T-helper 2 cell (primary cell): Measurements from ENCODE around the gene OR1K1.
"Not testable (repeated sequence)": the region's sequence is repeated elsewhere in the genome, so short reads cannot be mapped to it uniquely, and the experiment has no call there.

Source experiments
- DNase-seq, 5 experiments: peaks; one replicate each; pipeline versions ENCODE4 v3.0.0 to v3.0.0-alpha.2; 2012 to 2022

Gene OR1K1

DNA sequence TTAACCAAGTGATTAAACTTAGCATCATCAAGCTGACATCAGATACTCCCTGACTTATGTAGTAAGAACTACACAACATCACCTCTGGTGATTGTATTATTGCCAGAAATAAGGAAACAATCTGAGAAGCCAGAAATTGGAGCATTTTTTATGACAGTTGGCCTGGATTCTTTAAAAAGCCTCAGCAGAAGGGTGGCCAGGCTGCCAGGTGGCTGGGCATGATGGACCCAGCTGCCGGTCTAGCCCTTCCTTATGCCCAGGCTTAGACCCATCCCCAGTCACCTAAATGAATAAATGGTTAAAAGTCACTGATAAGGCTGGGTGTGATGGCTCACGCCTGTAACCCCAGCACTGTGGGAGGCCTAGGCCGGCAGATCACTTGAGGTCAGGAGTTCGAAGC is 12.8 kb downstream of the OR1K1 start:
- no peak for DNase-seq

DNA sequence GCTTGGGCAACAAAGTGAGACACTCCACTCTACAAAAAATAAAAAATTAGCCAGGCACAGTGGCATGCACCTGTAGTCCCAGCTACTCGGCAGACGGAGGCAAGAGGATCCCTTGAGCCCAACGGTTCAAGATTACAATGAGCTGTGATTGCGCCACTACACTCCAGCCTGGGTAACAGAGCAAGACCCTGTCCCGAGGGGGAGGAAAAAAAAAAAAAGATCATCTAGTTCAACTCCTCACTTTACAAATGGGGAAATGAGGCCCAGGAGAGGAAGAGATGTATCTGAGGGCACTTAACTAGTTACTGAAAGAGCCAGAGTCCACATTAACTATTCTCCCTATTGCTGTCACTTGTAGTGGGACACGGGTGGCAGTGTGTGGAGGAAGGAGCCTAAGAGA is 14.6 kb downstream of the OR1K1 start:
- DNase-seq, result no peak

DNA sequence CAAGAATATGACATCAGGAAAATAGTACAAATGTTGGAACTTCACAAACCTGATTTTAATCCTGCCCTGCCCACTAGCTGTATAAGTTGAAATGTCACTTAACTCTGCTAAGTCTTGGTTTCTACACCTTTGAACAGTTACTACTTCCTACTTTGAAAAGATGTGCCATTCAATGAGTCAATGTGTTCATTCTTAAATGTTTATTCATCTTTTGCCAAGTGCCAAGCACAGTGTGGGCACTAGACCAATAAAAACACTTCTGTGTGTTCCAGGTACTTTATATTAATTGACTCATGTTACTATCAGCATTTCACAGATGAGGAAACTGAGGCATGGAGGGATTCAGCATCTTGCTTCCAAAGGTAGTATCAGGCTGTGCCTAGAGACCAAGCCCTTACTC is 15.6 kb downstream of the OR1K1 start:
- DNase-seq, result no peak

DNA sequence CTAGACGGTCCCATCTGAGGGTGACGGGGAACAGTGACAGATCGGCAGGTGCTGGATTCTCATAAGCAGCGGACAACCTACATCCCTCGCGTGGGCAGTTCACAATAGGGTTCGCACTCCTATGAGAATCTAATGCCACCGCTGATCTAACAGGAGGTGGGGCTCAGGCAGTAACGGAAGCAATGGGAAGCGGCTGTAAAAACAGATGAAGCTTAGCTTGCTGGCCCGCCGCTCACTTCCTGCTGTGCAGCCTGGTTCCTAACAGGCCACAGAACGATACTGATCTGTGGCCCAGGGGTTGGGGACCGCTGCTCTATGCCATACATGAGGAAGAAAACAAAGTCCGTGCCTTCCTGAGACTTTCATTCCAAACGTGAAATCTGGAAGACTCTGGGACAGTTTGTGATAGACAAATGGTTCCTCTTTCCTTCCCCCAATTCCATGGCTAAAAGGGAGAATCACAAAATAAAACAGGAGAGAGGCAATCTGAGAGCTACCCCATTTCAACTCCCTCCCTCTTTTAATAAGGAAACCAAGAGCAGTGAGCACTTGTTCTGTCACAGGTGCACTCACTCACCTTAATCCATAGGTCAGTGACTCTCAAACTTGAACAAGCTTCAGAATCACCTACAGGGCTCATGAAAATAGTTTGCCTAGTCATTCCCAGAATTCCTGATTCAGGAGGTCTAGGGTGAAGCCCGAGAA is 16.4 kb downstream of the OR1K1 start:
- peak in 3 of 5 experiments; percentile 27 to 72 (median 28) for DNase-seq

DNA sequence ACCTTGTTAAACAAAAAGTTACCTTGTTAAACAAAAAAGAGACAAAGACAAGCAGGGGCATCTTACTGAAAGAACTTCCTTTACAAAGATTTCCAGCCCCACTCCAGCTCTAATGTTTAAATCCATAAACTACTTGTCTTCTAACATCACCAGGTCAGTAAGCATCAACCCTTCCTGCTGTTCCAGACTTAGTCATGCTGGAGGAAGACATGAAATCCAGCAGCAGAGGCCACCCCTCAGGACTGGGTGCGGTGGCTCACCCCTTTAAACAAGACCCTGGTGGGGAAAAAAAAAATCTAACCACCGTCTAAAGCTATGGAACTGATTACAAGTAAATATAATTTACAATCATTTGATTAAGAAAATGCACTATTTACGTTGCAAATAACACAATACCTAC is 19.4 kb downstream of the OR1K1 start:
- DNase-seq, result no peak

DNA sequence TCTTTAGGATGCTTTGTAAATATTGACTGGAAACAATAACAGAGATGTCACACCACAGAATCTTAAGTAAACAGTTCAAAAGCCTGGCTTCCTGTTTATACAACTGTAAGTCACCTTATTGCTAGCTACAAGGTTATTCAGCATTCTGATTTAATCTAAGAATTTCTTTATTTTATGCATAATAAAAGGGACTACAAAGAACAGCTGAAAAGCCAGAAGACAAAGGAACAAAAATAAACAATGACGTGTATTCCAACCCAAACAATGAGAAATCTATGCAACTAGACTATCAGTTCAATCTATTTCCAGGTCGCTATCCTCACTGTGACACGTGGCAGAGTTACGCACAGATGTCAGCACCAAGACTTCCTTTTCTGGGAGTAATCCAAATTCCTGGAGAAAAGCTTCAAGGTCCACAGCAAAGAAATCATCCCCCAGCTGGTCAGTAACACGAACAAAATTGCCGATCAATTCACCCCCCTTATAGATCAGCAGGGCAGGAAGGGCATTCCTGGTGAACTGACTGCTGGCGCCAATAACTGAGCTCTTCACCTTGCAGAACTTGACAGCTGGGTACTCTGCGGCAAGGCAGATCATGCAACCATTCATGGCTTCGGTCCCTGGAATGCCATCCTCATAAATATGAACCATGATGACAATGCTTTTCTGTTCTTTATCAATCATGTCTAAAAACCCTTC is 20.0 kb downstream of the OR1K1 start:
- peak in 1 of 5 experiments; percentile 27 for DNase-seq

DNA sequence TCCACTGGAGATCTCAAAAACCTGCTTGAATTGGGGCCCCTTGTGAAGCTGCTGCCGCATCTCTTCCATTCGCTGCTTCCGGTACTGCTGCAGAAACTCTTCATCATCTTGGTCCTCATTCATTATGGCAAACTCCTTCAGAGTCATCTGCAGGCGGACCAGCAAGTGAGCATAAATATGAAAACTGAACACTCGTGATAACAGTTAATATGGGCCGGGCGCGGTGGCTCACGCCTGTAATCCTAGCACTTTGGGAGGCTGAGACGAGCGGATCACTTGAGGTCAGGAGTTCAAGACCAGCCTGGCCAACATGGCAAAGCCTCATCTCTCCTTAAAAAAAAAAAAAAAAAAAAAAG is 20.5 kb downstream of the OR1K1 start:
- no peak for DNase-seq

DNA sequence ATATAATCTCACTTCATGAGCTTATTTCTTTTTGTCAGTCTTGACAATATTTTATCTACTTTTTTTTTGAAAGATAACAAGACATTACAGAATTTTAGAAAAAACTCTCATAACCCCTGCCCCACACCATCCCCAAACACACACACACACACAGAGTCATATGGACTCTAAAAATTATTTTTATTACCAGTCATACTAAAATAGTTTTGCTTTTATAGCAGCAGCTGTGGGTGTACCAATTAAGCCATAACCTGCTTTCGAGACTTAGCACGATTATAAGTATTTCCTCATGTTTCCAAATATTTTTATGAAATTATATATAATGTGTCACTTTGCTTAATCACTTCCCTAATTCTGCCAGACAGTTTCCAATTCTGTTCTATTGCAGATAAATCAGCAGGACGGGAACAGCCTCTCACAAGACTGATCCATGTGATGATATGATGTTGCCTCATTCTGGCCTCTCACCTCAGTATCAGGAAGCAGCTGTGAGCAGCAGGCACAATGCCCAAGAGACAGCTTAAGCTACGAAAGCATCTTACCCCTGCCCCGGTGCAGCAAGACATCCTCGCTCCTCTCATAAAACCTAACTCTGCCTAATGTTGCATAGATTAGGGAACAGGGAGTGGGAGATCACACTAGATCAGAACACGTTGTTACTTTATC is 21.5 kb downstream of the OR1K1 start:
- DNase-seq, result no peak

DNA sequence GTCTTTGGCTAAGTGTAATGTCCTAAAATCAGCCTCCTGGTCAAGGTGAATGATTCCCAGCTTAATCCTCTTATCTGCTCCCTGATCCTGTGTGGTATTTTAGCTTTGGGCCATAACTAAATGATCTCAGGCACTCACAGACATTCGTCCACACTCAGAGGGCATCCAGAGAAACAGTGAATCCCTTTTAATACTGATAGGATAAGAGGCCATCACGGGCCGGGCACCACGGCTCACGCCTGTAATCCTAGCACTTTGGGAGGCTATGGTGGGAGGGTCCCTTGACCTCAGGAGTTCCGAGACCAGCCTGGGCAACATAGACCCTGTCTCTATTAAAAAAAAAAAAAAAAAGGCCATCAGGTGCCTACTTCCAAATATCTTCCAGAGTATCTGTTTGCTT is 22.1 kb downstream of the OR1K1 start:
- no peak for DNase-seq

DNA sequence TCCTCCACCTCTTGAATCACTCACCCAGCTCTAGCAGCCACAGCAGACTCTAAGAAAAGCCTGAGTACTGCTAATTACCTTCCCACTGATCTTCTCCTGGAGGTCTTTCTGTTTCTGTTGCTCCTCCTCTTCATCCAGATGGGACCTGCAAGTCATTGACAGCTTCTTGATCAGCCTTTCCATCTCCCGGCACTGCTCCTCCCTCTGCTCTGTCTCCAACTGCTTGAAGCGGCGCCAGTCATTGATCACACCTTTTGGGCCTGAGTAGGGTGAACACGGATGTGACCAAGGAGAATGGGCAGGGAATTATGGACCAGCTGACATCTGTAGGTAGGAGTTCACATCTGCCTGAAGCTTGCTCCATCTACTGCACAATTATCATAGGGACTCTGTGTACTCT is 23.0 kb downstream of the OR1K1 start:
- DNase-seq, result no peak

DNA sequence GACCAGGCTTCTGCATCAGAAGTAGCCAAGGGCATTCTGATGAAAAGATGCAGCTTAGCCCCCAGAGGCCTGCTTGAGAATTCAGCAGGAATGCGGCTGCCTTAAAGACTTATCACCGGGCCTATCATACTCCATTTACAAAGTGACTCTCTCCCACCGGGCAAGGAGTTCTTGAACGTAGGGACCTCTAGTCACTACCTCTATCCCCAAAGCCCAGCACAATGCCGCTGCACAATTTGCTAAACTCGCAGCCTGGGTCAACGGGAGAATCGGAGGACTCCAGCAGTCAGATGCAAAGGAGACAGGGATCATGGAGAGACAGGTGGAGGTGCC is 27.8 kb downstream of the OR1K1 start:
- DNase-seq, result no peak

DNA sequence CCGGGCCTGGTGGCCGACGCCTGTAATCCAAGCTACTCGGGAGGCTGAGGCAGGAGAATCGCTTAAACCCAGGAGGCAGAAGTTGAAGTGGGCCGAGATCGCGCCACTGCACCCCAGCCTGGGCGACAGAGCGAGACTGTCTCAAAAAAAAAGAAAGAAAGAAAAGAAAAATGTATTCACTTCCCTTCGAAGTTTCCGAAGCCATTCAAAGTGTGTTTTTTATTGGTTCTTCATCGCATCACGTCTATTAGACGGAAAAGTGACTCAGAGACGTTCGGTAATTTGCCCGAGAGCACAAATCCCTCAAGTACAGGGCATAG is 29.0 kb downstream of the OR1K1 start:
- not testable (repeated sequence) for DNase-seq

DNA sequence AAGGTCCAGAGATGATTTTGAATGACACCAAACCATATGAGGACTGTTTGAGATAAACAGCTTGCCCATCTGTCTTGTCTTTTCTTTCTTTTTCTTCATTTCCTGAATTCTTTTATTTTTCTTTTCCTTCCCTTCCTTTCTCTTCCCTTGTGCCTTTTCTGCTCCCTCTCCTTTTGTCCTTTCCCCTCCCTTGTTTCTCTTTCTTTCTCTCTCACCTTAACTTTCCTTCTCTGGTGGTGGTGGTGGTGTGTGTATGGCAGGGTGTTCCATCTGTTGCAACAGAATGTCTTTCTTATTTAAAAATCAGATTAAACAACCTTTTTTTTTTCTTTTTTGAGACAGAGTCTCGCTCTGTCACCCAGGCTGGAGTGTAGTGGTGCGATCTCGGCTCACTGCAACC is 32.3 kb downstream of the OR1K1 start:
- no peak for DNase-seq

DNA sequence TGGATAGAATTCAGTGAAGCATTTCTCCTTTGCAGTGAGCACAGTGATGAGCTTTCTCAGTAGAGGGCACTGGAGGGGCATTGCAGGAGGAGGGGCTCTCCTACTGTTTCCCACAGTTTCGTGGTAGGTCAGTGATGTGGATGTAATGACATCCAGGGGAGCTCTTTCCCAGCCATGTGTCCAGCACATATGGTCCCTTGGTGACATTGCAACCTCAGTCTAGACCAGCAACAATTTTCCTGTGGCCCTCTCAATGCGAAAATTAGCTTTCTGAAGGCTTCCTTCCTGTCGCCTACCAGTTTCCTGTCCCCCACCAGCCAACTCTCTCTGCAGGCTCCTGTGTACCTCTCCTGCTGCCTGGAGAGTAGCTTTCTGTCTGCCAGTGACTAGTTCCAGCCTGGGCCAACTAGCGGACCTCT is 35.4 kb downstream of the OR1K1 start:
- DNase-seq, result peak in 1 of 5 experiments; percentile 67

DNA sequence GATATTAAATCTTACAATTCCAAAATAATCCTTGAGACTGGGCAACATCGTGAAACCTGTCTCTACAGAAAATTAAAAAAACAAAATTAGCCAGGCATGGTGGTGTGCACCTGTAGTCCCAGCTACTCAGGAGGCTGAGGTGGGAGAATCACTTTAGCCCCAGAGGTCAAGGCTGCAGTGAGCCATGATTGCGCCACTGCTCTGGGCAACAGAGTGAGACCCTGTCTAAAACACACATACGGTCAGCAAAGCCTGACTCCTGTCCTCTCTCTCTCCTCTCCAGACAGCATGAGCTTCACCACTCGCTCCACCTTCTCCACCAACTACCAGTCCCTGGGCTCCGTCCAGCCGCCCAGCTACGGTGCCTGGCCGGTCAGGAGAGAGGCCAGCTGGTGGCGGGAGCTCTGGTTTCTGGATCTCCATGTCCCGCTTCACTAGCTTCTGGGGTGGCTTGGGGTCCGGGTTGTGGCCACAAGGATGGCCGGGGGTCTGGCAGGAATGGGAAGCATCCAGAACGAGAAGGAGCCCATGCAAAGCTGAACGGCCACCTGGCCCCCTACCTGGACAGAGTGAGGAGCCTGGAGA is 37.4 kb downstream of the OR1K1 start:
- no peak for DNase-seq

DNA sequence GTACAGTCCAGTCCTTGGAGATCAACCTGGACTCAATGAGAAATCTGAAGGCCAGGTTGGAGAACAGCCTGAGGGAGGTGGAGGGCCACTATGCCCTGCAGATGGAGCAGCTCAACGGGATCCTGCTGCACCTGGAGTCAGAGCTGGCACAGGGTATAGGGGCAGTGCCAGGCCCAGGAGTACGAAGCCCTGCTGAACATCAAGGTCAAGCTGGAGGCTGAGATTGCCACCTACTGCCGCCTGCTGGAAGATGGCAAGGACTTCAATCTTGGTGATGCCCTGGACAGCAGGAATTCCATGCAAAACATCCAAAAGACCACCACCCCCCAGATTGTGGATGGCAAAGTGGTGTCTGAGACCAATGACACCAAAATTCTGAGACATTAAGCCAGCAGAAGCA is 38.5 kb downstream of the OR1K1 start:
- not testable (repeated sequence) for DNase-seq

DNA sequence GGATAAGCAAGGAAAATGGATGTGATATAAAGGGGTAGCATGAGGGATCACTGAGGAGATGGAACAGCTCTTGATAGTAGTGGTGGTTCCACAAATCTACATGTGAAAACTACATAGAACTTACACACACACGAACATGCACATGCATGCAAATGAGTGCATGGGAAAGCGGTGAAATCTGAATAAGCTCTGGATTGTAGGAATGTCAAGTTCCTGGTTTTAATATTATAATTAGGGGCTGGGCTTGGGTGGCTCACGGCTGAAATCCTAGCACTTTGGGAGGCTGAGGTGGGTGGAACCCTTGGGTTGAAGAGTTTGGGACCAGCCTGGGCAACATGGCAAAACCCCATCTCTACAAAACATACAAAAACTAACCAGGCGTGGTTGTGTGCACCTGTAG is 41.6 kb downstream of the OR1K1 start:
- no peak for DNase-seq

DNA sequence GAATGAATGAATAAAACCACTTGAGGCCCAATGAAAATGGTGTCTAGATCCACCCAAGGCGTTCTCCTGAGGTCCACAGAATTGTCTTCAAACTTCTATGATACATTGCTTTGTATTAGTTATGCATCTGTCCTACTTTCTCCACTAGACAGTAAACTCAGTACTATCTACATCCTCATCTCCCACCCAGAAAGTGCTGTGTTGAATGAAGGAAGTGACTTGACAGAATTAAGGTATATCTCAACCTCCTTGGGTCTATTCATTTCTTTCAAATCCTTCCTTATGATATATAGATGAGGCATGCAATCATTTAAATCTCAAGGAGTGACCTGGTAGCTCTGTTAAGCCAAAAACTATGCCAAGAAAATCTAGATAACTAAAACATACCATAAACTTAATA is 44.2 kb downstream of the OR1K1 start:
- DNase-seq, result no peak

DNA sequence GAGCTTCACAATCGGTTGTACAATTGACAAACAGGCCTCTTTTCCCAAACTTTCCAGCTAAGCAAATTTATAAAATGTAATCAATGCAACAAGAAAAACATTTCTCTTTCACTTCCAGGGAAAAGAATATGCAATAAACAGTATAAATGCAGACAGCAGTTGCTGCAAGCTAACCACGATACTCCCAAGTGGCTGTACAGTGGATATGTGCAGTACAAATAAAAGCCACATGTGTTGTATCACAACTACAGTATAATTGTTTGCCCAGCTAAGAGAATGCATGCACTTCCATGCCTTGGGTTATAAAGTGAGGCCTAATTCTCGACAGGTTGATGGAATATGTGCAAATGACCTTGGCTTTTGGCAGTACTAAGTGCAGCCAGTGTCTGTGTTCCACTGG is 45.2 kb downstream of the OR1K1 start:
- no peak for DNase-seq

DNA sequence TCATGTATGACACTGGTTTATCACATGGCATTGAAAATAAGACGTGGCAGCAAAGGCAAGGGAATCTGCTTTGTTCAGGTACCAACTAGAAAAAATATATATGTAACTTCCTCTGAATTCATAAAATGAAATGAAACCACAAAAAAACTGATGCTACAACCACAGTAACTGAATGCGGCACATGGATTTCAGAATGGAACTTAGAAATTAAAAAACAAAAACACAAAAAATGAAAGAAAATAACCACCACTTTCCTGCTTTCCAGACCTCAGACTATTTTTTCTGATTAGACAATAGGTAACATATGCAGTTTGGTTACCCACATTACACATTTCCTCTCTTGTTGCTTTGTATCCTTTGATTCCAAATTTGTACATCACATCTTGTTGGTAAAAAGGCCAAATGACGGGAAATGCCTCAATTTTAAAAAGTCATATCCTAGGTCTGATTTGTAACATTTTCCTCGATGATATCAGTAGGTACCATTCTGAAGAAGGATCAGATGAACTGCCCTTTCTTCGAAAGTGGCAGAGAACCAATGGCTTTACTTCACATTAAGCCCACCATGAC is 46.5 kb downstream of the OR1K1 start:
- DNase-seq, result peak in 2 of 5 experiments; percentile 29 to 70

DNA sequence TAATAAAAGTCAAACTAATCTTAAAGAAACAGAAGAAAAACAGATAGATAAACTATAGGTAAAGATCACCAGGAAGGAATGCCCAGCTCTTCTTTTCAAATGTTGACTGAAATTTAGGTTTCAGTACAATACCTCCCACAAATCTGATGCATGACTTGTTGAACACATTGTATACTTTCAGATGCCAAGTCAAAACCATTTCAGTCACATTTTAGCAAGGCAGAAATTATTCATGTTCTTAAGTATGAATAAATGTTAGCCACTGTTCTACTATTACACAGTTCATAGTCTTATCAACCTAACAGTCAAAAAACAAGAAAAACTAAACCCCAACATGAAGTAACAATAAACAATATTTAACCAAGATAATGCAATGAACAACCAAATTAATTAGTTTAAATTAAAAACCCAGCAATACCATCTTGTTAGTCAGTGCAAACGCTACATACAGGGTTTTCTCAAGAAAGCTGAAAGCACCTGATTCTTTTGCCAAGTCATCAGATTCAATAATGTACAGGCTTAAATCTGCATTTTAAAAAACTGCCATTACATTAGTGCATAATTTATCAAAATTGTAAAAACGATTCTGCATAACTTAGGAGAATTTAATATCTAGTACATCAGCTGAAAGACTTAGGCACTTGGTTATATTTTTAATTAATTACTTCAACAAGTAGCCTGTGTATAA is 48.5 kb downstream of the OR1K1 start:
- DNase-seq, result peak in 1 of 5 experiments; percentile 20
